ENCODE results near the gene FKBP4. TPM values are rescaled to one million over a fixed set of nuclear protein-coding genes. Genes with fewer than 3 reads are reported as not detected.

The FKBP4 gene
- total and polyA plus RNA-seq, 2 of the 8 experiments (the other 6 are each of a cell fraction or from before 2014, with no cell fraction given), result 72.6 to 243 TPM

DNA sequence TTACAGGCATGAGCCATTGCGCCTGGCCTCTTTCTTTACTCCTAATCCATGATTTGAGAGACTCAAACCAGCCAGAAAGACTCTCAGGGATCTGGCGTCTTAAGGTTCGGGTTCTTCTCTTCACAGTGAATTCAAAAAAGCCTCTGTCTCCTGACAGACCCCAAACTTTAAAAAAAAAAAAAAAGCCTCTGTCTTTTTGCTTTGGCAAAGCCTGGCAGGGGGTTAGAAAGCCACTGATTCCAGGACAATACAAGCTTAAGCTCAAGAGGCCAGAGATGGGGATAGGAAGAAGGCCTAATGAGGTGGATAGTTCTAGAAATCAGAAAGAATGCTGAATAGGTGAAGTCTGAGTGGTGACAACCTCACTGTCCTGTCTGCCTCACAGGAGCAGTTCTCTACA is 31.3 kb downstream of the FKBP4 start:
- no peak overlapping the region for H2BK5ac ChIP-seq (ENCODE audit: low read depth, low read length)
- no peak overlapping the region for H2AK5ac ChIP-seq (ENCODE audit: low read depth, low read length)
- no peak overlapping the region for H3K56ac ChIP-seq (replicated peaks; ENCODE audit: insufficient read length, low read depth, low read length)
- no peak overlapping the region for H2BK120ac ChIP-seq (replicated peaks; ENCODE audit: low read depth, low read length)
- no peak overlapping the region for H2BK15ac ChIP-seq (ENCODE audit: low read length)
- no peak overlapping the region for H2BK12ac ChIP-seq (ENCODE audit: low read depth, low read length)
- no peak overlapping the region for H3K4me3 ChIP-seq (ENCODE audit: extremely low read depth in 1 of 4, insufficient read depth in 2 of 4, low read depth in 3 of 4, low read length in 4 of 4)
- no peaks in the 10 kb centered on the region for H3K79me2 ChIP-seq (ENCODE audit: control insufficient read depth in 1 of 2, insufficient read depth in 2 of 2, low read length in 2 of 2)
- no peak overlapping the region for H2BK20ac ChIP-seq (ENCODE audit: low read length)
- H4K8ac ChIP-seq (ENCODE audit: extremely low read depth, insufficient read depth, low read length), result no peak overlapping the region
- ChIA-PET POLR2A (ENCODE audit: partially characterized antibody) (interaction anchor here (0.7 to 8.7 kb wide), 8 partner anchors 8 to 31 kb away, joined by 3 to 58 read pairs (median 4); partner anchors contain the start of genes FKBP4, ITFG2 and NRIP2), CTCF (ENCODE audit: partially characterized antibody) (interaction anchor here (0.7 to 3.8 kb wide), 5 partner anchors 10 to 209 kb away, joined by 3 to 19 read pairs (median 3); partner anchors contain the start of gene ITFG2)
- DNase-seq (ENCODE audit: low read depth in 1 of 2, low spot score in 2 of 2) (no peak), FAIRE-seq (no peak)
- peaks cover 2 to 3% of the 10 kb centered on the region in 2 experiments for H4K20me1 ChIP-seq (replicated peaks in 1 of 2; ENCODE audit: control insufficient read depth in 1 of 2, insufficient read depth in 2 of 2, low read length in 2 of 2)
- no peak overlapping the region for H3K14ac ChIP-seq (ENCODE audit: insufficient read length)
- H3K4ac ChIP-seq (replicated peaks; ENCODE audit: insufficient read length, low read depth, low read length), result no peak overlapping the region
- TF ChIP-seq, protein P1, sequence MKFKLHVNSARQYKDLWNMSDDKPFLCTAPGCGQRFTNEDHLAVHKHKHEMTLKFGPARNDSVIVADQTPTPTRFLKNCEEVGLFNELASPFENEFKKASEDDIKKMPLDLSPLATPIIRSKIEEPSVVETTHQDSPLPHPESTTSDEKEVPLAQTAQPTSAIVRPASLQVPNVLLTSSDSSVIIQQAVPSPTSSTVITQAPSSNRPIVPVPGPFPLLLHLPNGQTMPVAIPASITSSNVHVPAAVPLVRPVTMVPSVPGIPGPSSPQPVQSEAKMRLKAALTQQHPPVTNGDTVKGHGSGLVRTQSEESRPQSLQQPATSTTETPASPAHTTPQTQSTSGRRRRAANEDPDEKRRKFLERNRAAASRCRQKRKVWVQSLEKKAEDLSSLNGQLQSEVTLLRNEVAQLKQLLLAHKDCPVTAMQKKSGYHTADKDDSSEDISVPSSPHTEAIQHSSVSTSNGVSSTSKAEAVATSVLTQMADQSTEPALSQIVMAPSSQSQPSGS (IDR thresholded peaks at IDR 0.05; ENCODE audit: low read length), result no peak
- TF ChIP-seq KDM5A (IDR thresholded peaks at IDR 0.05; ENCODE audit: low read length), result no peak
- TF ChIP-seq PHF8 (conservative IDR thresholded peaks at IDR 0.05; ENCODE audit: low read depth, low read length), result no peak
- no peak for TF ChIP-seq SIN3A (conservative IDR thresholded peaks at IDR 0.05 in 1 of 2, IDR thresholded peaks at IDR 0.05 in 1 of 2; ENCODE audit: low read depth in 1 of 2, low read length in 2 of 2)
- no peak for TF ChIP-seq EZH2 (IDR thresholded peaks at IDR 0.05; ENCODE audit: low read depth, low read length, severe bottlenecking)
- no peak for TF ChIP-seq BACH1 (IDR thresholded peaks at IDR 0.05; ENCODE audit: low read length)
- no peak for TF ChIP-seq RFX5 (IDR thresholded peaks at IDR 0.05; ENCODE audit: borderline replicate concordance, low read depth, low read length)
- no peak for TF ChIP-seq TEAD4 (IDR thresholded peaks at IDR 0.05; ENCODE audit: low read depth, low read length)
- no peak for TF ChIP-seq EGR1 (IDR thresholded peaks at IDR 0.05; ENCODE audit: borderline replicate concordance, low read depth, low read length)
- no peak for TF ChIP-seq RAD21 (IDR thresholded peaks at IDR 0.05 in 1 of 2, conservative IDR thresholded peaks at IDR 0.05 in 1 of 2; ENCODE audit: low read depth in 2 of 2, low read length in 2 of 2)
- WGBS, 2 experiments (ENCODE audit: extremely low coverage in 1 of 2, insufficient coverage in 1 of 2, insufficient read length in 1 of 2, insufficient replicate concordance in 2 of 2, low coverage in 1 of 2, low lambda C conversion rate in 2 of 2, missing lambda C conversion rate in 1 of 2), result 85% methylated on average over 3 of the region's 3 CpGs; no CpG with 5 or more reads in 1 of the 2 experiments
- peaks cover 3 to 15% (median 8%) of the 10 kb centered on the region in 4 experiments; a peak in 6 of 7 replicates for H3K4me1 ChIP-seq (replicated peaks in 1 of 4; ENCODE audit: control insufficient read depth in 3 of 4, insufficient read depth in 4 of 4, low read length in 3 of 4)
- no peaks in the 10 kb centered on the region for H3K79me1 ChIP-seq (ENCODE audit: low read depth, low read length)
- no peak overlapping the region for H3K9ac ChIP-seq (replicated peaks in 1 of 4; ENCODE audit: extremely low read depth in 1 of 4, low read depth in 3 of 4, low read length in 3 of 4)
- H3K4me2 ChIP-seq (ENCODE audit: insufficient read depth in 1 of 2, low read depth in 2 of 2, low read length in 2 of 2), result no peak overlapping the region; a peak in 2 of 4 replicates
- no peak overlapping the region for H3K27ac ChIP-seq (ENCODE audit: low read depth, low read length)
- peaks cover 12 to 41% (median 22%) of the 10 kb centered on the region in 4 experiments; a peak in 6 of 8 replicates for H3K36me3 ChIP-seq (ENCODE audit: control insufficient read depth in 2 of 4, insufficient read depth in 4 of 4, low read length in 3 of 4)
- H4K91ac ChIP-seq (replicated peaks; ENCODE audit: insufficient read length, low read length), result no peak overlapping the region
- no peaks in the 10 kb centered on the region for H3K27me3 ChIP-seq (replicated peaks in 1 of 4; ENCODE audit: control insufficient read depth in 3 of 4, extremely low read depth in 1 of 4, insufficient read depth in 3 of 4, low read length in 3 of 4)
- no peak overlapping the region for H3K18ac ChIP-seq (ENCODE audit: extremely low read depth, low read length)
- no peaks in the 10 kb centered on the region for H3K9me3 ChIP-seq (ENCODE audit: insufficient read depth in 2 of 2, low read depth in 1 of 2, low read length in 1 of 2)
- H3K23me2 ChIP-seq (ENCODE audit: low read depth, low read length), result no peaks in the 10 kb centered on the region
- H3K23ac ChIP-seq (ENCODE audit: insufficient read length), result no peak overlapping the region
- H2AFZ ChIP-seq (ENCODE audit: low read length), result no peak overlapping the region
- no peak overlapping the region for H4K5ac ChIP-seq (ENCODE audit: insufficient read length, low read depth, low read length)
